ENCODE measurements around the gene ADISSP.

- TF ChIP-seq, protein P1, sequence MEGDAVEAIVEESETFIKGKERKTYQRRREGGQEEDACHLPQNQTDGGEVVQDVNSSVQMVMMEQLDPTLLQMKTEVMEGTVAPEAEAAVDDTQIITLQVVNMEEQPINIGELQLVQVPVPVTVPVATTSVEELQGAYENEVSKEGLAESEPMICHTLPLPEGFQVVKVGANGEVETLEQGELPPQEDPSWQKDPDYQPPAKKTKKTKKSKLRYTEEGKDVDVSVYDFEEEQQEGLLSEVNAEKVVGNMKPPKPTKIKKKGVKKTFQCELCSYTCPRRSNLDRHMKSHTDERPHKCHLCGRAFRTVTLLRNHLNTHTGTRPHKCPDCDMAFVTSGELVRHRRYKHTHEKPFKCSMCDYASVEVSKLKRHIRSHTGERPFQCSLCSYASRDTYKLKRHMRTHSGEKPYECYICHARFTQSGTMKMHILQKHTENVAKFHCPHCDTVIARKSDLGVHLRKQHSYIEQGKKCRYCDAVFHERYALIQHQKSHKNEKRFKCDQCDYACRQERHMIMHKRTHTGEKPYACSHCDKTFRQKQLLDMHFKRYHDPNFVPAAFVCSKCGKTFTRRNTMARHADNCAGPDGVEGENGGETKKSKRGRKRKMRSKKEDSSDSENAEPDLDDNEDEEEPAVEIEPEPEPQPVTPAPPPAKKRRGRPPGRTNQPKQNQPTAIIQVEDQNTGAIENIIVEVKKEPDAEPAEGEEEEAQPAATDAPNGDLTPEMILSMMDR (IDR thresholded peaks at IDR 0.05) = no peak
- TF ChIP-seq ZFX (IDR thresholded peaks at IDR 0.05; ENCODE audit: borderline replicate concordance) = no peak
Measured at GRCh38 chr20:3738111-3739053, 29.2 kb downstream of the ADISSP start.
